ENCODE data around the gene LRRC10B.

- TF ChIP-seq REST (IDR thresholded peaks at IDR 0.05; ENCODE audit: insufficient read depth in 1 of 2, low read depth in 2 of 2, low read length in 2 of 2), result no peak
- no peak for TF ChIP-seq SIN3A (IDR thresholded peaks at IDR 0.05; ENCODE audit: borderline replicate concordance, insufficient read depth, low read length)
- no peak for TF ChIP-seq TAF1 (IDR thresholded peaks at IDR 0.05; ENCODE audit: borderline replicate concordance, insufficient read depth, low read length)
Observed at GRCh38 chr11:61553373-61554171, 45.0 kb downstream of the LRRC10B start.
